NK-92 treated with Interleukin-12 subunit alpha and Interleukin-12 subunit beta, amount 100 ng/mL, for 24 hours (cell line): ENCODE results near the gene CFLAR.
"Not testable (repeated sequence)": the region's sequence is repeated elsewhere in the genome, so short reads cannot be mapped to it uniquely, and the experiment has no call there.

ENCODE experiments used
- DNase-seq: peaks from one replicate; lab custom pipeline; 2025; lab: John Stamatoyannopoulos, UW

Gene CFLAR

DNA sequence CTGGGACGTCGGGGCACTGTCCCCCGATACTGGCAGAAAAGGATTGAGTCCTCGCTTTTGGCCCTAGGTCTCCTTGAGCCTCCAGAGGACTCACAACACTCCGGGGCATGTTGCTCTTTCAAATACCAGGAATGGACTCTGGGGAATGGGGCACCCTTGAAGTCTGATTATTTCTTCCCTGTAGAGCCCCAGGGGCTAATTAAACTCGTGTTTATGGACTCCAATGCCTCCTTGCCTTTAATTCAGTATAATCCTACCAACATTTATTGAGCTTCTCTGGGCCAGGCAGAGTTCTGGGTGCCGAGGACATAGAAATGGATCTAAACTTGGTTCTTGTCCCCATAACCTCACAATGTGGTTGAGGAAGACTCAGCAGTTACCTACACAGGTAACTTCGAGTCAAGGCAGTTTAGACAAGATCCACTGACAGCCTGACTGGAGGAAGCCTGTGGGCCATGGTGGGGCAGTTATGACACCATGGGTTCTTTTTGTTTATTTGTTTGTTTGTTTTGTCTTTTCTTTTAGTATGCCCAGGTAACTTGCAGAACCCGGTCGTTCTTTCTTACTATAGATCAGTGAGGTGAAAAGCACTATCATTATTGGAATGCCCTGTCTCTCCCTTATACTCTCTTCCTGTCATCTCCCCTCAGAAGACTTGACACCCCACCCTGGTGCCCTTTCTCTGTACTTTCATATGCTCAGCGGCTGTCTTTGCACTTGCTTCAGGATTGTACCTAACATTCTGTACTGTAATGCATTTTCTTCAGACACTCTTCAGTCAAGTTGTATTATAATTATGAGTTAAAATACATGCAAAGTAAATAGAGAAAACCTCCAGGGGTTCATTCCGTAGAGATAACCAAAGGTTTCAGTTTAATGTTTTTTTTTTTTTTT is 3.2 kb downstream of the CFLAR start:
- DNase-seq, result no peak

DNA sequence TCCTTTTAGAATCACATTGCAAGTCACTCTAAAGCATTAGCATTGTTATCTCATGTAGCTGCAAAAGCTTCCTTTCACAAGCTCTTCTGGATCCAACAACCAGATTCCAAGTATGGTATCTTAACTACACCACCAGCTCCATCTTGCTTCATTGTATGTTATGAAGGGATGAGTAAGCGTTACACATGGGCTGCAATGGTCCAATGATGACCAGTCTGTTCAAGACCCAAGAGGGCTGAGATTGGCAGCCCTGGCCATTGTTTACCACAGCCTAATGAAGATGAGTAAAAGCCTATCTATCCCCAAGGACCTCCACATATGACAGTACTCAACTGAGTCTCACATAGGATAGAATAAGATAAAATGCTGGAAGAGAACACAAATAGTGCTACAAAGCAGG is 6.3 kb downstream of the CFLAR start:
- DNase-seq, result peak; percentile 21

DNA sequence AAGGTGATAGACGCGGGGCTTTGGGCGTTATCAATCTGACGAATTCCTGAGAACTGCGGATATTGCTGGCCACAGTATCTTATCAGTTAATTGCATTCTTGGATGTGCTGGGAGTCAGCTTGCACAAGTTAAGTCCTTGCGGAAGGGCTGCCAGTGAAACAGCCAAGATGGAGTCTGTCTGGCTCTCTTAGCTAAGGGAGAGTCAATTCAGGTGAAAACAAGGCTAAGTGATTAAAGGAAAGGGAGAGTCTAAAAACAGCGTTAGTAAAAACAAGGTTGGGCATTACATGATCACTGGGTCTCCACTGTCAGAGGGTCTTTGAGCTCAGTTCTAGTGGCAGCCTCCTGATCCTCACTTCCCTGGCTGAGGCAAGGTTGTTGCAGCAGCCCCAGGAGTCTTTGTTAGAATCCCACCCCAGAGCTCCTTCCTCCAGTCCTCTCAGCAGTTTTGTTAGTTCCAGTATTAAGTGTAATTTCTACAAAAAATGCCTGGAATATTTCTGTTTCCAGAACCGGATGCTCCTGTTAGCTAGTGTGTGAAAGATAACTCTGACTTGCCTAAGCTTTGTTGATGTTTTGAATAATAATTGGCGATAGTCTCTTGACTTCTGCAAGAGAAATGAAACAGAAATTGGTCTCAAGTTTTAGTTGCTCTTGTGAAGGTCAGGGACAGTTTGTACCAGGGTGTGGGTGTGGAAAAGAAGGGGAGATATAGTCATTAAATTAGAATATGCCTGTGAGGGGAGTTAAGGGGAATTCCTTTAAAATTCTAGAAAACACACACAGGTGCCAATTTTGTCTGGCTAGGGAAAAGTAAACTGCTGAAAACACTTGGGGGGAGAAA is 10.6 kb downstream of the CFLAR start:
- no peak for DNase-seq

DNA sequence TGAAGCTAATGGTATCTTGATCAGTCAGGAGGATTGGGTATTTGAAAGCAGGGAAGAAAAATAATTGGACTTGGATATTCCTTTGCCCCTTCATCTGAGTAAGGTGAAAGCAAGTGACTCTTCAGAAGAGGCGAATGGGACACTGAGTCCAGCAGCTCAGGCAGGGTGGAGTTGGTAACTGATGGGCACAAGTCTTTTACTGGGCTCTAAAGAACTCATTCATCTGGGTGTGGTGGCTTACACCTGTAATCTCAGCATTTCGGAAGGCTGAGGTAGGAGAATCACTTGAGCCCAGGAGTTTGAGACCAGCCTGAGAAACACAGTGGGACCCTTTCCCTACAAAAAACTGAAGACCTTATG is 11.2 kb downstream of the CFLAR start:
- no peak for DNase-seq

DNA sequence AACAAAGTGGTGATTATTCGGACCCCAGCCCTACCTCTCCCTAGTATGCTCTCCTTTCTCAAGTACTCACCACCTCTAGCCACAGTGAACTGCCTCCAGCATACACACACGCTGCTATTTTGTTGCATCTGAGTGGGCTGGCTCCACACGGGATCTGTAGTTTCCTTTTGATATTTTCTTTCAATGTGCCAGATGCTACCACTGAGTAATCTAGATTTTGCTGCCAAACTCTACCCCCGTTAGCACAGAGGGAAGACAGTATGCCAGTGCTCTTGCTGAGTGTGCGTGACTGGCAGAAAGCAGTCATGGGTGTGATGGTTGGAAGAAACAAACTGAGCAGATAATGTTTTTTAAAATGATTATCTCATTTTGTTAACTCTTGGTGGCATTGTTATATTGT is 11.6 kb downstream of the CFLAR start:
- DNase-seq, result no peak

DNA sequence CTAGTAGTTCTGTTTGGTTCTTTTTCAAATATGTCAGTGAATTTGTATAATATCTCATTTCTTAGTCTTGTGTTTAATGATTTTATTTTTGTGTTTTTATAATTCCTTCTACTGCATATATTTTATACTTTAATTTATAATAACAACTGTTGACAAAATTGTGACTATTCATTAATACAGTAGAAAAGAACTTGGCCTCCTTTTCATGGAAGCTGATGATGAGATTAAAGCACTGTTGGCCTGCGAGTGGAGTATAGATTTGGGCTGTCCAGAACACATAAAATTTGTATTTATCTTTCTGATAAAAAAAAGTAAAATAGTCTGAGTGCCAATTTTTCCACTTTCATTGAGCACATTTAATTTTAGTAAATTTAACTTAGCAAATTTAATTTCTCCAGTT is 12.1 kb downstream of the CFLAR start:
- DNase-seq, result no peak

DNA sequence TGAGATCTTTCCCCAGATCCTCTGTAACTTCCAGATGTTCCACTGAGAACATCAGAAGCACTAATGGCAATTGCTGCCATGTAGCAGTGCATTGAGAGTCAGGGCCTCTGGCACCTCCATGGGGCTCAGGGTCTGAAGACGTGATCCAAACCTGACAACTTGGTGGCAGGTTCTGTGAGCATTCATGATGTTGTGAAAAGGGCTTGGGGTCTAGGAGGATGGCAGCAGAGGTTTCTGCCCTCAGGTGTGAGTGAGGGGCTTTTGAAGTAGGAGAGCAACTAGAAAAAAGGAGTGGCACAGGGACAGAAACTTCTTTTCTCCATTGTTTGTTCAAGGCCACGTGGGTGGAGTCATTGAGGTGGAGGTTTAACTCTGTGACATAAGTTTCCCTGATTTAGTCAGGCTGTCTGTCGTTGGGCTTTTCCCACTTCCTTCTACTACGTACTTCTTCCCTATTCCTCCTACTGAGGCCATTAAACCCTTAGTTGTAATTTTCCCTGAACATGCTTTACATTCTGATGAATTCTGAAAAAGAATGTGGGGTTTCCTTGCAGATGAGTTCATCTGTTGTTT is 13.1 kb downstream of the CFLAR start:
- DNase-seq, result no peak

DNA sequence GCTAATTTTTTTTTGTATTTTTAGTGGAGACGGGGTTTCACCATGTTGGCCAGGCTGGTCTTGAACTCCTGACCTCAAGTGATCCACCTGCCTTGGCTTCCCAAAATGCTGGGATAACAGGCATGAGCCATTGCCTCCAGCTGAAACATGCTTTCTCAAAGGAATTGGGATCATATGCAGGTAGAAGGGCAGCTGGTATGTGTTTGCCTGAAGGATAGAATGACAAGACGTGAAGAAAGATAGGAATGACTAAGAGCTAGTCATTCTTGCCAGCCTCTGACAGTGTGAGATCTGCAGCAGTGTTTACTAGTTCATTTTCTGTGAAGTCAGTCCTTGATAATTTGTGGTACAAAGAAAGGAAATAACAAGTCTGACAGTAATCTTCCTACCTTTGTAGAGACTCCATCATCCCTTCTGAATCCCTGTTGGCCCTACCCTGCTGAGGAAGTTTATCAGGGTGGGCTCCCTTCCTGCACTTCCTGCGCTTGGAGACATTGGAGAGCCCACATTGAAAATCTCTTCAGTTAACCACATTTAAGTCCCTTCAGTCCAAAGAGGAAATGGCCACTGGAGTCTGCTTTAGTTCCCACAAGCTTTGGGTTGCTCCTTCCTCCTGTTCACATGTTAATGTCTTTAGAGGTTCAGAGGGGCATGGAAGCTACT is 14.7 kb downstream of the CFLAR start:
- no peak for DNase-seq

DNA sequence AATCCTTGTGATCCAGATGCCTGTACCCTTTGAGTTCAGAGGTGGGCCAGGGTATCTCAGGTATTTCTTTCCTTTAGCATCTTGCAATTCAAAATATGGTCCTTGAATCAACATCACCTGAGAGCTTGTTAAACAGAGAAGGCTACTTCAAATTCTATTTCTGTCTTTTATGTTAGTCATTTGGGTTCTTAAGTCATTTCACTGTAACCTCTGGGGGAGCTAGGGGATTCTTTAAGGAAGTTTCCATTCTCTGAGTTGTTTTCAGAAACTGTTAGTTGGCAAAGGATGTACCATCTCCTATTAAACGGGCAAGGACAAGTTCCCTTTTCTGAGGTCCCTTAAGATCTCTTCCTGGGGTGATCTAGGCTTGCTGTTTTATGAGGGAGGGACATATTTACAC is 16.6 kb downstream of the CFLAR start:
- no peak for DNase-seq

DNA sequence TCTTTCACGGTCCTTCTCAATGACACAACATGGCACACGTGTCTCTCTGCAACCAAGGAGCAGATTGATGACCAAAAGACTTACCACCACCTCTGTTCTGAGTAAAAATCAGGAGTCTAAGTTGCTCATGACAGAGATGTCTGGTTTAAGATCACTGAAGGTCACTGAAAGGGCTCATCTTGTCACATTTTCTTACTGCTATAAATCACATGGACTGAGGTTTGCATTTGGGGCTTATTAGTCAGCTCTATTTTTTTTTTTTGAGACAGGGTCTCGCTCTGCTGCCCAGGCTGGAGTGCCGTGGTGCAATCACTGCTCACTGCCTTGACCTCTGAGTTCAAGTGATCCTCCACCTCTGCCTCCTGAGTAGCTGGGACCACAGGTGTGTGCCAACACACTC is 19.4 kb downstream of the CFLAR start:
- DNase-seq, result no peak

DNA sequence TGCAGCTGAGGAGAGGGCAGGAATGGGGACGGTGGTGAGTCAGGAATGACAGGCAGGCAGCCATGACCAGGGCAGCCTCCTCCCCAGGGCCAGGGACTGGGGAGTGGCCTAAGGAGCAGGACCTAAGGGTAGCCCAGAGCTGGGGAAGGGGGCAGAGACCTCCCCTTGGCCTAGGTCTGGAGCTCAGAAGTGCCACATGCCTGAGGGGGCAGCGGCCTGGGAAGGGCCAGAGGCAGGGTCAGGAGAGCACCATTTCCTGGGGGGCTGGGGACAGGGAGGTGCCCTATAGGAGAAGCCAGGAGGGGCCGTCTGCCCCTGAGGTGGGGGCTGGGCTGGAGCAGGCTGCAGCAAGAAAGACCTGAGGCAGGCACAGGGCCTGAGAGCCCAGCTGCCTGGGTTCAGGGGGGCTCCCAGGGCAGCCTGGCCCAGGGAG is 20.9 kb downstream of the CFLAR start:
- DNase-seq, result no peak

DNA sequence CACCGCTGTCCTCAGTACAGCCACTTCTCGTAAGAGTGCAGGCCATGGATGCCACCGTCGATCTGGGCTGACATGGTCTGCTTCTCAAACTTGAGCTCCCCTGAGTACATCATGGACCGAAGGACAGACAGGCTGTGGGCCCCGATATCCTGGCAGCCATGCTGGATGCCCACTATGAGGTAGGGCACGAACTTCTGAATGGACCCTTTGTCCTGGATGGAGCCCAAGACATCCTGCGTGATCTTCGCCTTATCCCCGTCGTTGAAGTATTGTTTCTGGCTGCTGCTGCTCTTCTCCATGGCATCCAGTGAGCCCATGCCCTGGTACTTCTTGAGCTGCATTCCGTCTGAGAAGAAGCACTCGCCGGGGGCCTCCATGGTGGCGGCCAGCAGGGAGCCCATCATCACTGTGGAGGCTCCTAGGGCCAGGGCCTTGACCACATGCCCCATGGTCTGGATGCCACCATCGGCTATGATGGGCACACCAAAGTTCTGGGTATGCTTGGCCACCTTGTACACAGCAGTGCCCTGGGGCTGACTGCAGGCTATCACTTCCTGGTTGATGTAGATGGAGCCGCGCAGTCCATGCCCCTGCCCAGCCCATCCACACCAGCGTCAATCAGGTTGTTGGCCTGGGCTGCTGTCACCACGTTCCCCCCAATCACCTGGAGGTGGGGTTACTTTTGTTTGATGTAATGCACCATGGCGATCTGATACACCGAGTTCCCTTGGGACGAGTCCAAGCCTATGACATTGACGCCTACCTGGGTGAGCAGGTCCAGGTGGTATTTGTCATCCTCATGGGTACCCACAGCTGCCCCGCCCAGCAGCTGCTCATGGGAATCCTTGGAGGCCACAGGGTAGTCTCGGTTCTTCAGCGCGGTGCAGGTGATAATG is 21.8 kb downstream of the CFLAR start:
- no peak for DNase-seq

DNA sequence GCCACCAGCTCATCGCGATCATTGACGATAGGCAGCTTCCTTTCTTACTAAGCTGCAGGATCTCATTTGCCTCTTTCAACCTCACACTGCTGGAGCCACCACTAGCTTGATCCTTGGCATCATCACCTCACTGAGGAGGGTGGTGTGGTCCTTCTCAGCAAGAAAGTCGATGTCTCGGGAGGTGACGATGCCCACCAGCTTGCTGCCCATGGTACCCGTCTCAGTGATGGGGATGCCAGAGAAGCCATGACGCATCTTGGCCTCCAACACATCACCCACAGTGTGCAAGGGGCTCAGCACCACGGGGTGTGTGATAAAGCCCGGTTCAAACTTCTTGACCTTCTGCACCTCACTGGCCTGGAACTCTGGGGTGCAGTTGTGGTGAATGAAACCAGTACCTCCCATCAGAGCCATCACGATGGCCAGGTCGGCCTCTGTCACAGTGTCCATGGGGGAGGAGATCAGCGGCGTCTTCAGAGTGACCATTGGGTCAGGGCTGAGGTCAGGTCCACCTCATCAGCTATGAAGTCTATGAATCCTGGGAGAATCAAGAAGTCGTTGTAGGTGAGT is 22.5 kb downstream of the CFLAR start:
- no peak for DNase-seq

DNA sequence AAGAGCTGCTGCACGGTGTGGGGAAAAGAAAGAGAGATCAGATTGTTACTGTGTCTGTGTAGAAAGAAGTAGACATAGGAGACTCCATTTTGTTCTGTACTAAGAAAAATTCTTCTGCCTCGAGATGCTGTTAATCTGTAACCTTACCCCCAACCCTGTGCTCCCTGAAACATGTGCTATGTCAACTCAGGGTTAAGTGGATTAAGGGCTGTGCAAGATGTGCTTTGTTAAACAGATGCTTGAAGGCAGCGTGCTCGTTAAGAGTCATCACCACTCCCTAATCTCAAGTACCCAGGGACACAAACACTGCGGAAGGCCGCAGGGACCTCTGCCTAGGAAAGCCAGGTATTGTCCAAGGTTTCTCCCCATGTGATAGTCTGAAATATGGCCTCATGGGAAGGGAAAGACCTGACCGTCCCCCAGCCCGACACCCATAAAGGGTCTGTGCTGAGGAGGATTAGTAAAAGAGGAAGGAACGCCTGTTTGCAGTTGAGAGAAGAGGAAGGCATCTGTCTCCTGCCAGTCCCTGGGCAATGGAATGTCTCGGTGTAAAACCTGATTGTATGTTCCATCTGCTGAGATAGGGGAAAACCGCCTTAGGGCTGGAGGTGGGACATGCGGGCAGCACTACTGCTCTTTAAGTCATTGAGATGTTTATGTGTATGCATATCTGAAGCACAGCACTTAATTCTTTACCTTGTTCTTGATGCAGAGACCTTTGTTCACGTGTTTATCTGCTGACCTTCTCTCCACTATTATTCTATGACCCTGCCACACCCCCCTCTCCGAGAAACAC is 23.2 kb downstream of the CFLAR start:
- not testable (repeated sequence) for DNase-seq

DNA sequence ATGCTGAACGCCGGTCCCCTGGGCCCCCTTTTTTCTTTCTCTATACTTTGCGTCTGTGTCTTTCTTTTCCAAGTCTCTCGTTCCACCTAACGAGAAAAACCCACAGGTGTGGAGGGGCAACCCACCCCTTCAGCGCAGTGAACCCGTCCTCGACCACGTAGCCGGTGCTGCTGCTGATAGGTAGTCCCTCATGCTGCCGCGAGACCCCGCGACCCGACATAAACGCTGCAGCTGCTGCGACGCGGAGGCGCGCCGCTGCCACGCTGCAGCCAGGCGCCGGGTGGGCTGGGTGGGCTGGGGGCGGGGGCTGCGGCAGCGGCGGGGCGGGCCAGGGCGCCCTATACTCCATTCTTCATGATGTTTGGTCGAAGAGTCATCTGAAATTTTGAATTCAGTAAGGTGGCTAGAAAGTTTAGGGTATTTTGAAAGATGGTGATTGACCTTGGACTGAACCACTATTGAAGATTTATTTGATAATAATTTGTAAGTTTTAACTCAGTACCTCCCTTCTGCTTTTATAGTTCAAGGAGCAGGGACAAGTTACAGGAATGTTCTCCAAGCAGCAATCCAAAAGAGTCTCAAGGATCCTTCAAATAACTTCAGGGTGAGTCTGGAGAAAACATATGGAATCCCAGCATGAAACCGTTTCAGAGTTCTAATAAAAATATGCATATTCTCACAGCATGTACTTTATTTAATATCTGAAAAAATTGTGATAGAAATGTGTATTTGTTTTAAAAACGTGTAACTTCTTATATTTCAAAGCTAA is 24.1 kb downstream of the CFLAR start:
- no peak for DNase-seq

DNA sequence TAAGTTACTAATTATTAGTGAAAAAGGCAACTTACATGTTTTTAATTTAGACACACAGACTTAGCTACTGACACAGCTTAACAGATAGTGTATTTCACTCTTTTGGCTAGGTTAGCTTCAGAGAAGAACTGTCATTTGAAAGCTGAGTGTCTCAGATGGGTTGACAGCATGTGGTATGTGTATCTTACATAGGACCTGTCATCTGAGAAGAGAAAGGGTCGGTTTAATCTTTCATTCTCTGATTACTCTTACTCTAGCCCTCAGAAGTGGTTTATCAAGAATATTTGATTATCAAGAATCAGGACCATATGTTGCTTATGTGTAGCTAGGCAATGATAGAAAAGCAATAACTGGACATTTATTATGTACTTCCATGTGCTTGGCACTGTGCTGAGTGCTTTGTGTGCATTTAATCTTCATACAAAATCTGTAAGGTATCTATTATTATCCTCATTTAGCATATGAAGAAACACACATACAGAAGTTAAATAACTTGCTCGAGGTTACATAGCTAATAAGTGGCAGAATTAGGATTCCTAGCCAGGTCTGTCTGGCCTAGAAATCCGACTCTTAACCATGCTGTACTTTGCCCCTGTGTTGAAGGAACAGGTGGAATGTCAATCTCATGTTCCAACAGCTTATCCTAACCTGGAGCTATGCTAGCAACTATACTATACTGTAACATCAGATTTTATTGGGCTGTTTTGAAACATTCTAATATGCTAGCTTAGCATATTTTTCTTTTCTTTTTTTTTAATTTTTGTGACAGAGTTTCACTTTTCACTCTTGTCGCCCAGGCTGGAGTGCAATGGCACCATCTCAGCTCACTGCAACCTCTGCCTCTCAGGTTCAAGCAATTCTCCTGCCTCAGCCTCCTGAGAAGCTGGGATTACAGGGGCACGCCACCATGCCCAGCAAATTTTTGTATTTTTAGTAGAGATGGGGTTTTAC is 28.4 kb downstream of the CFLAR start:
- DNase-seq, result no peak

DNA sequence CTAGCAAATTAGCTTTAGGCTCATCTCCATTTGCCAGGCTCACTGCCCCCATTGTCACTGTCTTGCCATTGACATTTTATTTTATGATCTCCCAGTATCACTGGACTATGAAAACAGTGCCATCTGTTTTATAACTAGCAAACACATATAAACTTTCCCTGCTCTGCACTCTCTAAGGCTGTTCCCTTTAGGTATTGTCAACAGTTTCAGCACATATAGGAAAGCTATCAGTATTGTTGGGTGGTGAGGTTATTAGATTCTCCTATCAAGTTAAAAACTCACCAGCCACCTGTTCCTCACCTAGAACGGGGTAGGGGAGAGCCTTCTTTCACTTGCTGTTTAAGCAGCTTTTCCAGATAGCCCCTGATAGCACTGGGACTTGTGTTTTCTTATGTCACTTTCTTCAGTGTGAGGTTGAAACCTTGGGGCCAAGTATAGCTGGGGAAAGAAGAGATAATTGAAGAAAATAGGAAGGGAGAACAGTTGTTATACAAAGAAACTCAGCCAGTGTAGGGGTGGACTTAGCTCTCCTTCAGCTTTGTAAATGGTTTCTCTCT is 32.5 kb downstream of the CFLAR start:
- no peak for DNase-seq
